A673 (cell line): ENCODE measurements around the gene MAP3K3. TPM values are rescaled to one million over a fixed set of nuclear protein-coding genes. Genes with fewer than 3 reads are reported as not detected.

Experiments used
- BruUV-seq: library from RNA; stranded (reverse); fragments of 400-500 nt; replicated peaks from 2 replicates; lab custom pipeline; 2021; lab: Mats Ljungman, UMichigan
- CTCF ChIA-PET: fragments of 300-600 bp; sonication (Branson Sonifier 250); formaldehyde crosslinking; loops from one replicate; lab custom pipeline; 2022; ENCODE audit warnings: antibody characterized with exemption; lab: Charles Lee
- POLR2A ChIA-PET: fragments of 300-600 bp; sonication (Branson Sonifier 250); formaldehyde crosslinking; loops from one replicate; lab custom pipeline; 2022; ENCODE audit warnings: antibody characterized with exemption; ENCODE audit not compliant: low non-redundant PET; lab: Charles Lee
- DNase-seq: peaks from one replicate; pipeline ENCODE4 v3.0.0-alpha.2; 2015; ENCODE audit warnings: low spot score
- H3K27ac ChIP-seq: fragments of 200-600 bp; sonication (generic); 2 replicates; pipeline ENCODE4 v1.5.1; 2016; ENCODE audit warnings: mixed run types, low read depth, mild to moderate bottlenecking, mixed read lengths, antibody characterized with exemption, low read length; ENCODE audit not compliant: poor library complexity, severe bottlenecking
- H3K27me3 ChIP-seq: fragments of 200-600 bp; sonication (generic); replicated peaks from 2 replicates; pipeline ENCODE4 v1.6.1; 2017; ENCODE audit warnings: mixed run types, low read depth, mild to moderate bottlenecking, mixed read lengths, antibody characterized with exemption, low read length; ENCODE audit not compliant: insufficient read depth, poor library complexity
- H3K36me3 ChIP-seq: fragments of 200-600 bp; sonication (generic); 2 replicates; pipeline ENCODE4 v1.6.1; 2016; ENCODE audit warnings: mixed run types, mild to moderate bottlenecking, mixed read lengths, antibody characterized with exemption, low read length; ENCODE audit not compliant: insufficient read depth, poor library complexity, severe bottlenecking
- H3K4me1 ChIP-seq: fragments of 200-600 bp; sonication (generic); 2 replicates; pipeline ENCODE4 v1.6.1; 2017; ENCODE audit warnings: mixed run types, mild to moderate bottlenecking, mixed read lengths, antibody characterized with exemption, low read length; ENCODE audit not compliant: insufficient read depth, poor library complexity, severe bottlenecking
- H3K4me3 ChIP-seq: fragments of 200-600 bp; sonication (generic); 2 replicates; pipeline ENCODE4 v1.5.1; 2016; ENCODE audit warnings: low read depth, mixed run types, mild to moderate bottlenecking, mixed read lengths, low read length; ENCODE audit not compliant: poor library complexity, severe bottlenecking
- H3K9me3 ChIP-seq: fragments of 200-600 bp; sonication (generic); 2 replicates; pipeline ENCODE4 v1.6.1; 2016; ENCODE audit warnings: mixed run types, low read depth, mild to moderate bottlenecking, mixed read lengths, antibody characterized with exemption, low read length; ENCODE audit not compliant: poor library complexity, severe bottlenecking
- CTCF ChIP-seq: fragments of 300-800, 200-600 bp; sonication (generic); conservative IDR thresholded peaks from 2 replicates; pipeline ENCODE4 v1.5.1; 2017; ENCODE audit warnings: low read depth, mild to moderate bottlenecking, antibody characterized with exemption, low read length, moderate library complexity, mixed read lengths
- EZH2 ChIP-seq: fragments of 200-600 bp; sonication (generic); IDR thresholded peaks from 2 replicates; pipeline ENCODE4 v1.6.1; 2017; ENCODE audit warnings: borderline replicate concordance, low read depth, mild to moderate bottlenecking, mixed read lengths, antibody characterized with exemption, low read length; ENCODE audit not compliant: poor library complexity, severe bottlenecking
- intact Hi-C: fragments of 100-400 bp; cut with micrococcal nuclease; formaldehyde crosslinking; loops from one replicate; pipeline ENCODE4 v1.10.0; 2022; ENCODE audit not compliant: unreplicated experiment
- total RNA-seq: library from RNA; stranded (reverse); gene quantifications from 2 replicates; pipeline ENCODE4 v1.2.3, GENCODE V29; 2021

MAP3K3 gene
- total RNA-seq, 1 experiment from 2014 or later, result 25.9 TPM

- H3K9me3 ChIP-seq, result no peaks in the 10 kb centered on the region
- TF ChIP-seq CTCF (no peak), EZH2 (no peak)
- no peak overlapping the region for H3K27ac ChIP-seq
- no peaks in the 10 kb centered on the region for H3K4me1 ChIP-seq
- peaks cover 26% of the 10 kb centered on the region for H3K36me3 ChIP-seq
- ChIA-PET POLR2A (no interaction called here), CTCF (no interaction called here)
- no peaks in the 10 kb centered on the region for H3K27me3 ChIP-seq
- no peak for DNase-seq
- BruUV-seq, result no TSS peak
- H3K4me3 ChIP-seq, result no peak overlapping the region
- intact Hi-C loops, result no loop called here
Observed at GRCh38 chr17:63722403-63722802, 100.2 kb downstream of the MAP3K3 start.

- Histone ChIP-seq H3K4me3 (no peak overlapping the region), H3K27me3 (no peaks in the 10 kb centered on the region), H3K36me3 (no peaks in the 10 kb centered on the region), H3K4me1 (peaks cover 4% of the 10 kb centered on the region), H3K9me3 (no peaks in the 10 kb centered on the region), H3K27ac (no peak overlapping the region)
- intact Hi-C loops, result no loop called here
- ChIA-PET POLR2A (no interaction called here), CTCF (no interaction called here)
- BruUV-seq, result no TSS peak
- no peak for DNase-seq
- TF ChIP-seq CTCF (no peak), EZH2 (no peak)
Observed at GRCh38 chr17:63735691-63736090, 113.5 kb downstream of the MAP3K3 start.

GRCh38 chr17:63740464-63741142 lies 118.4 kb downstream of the MAP3K3 start:
- TF ChIP-seq EZH2 (no peak), CTCF (no peak)
- BruUV-seq, result TSS peak; percentile 66
- Histone ChIP-seq H3K4me3 (peak overlapping the region; percentile 91), H3K27ac (peak overlapping the region; percentile 93), H3K27me3 (no peaks in the 10 kb centered on the region), H3K9me3 (no peaks in the 10 kb centered on the region), H3K36me3 (no peaks in the 10 kb centered on the region), H3K4me1 (peaks cover 4% of the 10 kb centered on the region)
- POLR2A ChIA-PET, result interaction anchor here (0.6 kb wide), 1 partner anchor 787 kb away, joined by 6 read pairs; no protein-coding TSS in a partner anchor
- intact Hi-C loops, result no loop called here
- CTCF ChIA-PET, result no interaction called here
- no peak for DNase-seq
